ENCODE data around the gene ZBTB45. TPM values are rescaled to one million over a fixed set of nuclear protein-coding genes. Genes with fewer than 3 reads are reported as not detected.
A peak's percentile ranks its signal among the peaks of the same experiment; 100 is the strongest.

Gene ZBTB45
- 6.7 and 10.7 TPM in 2 replicates for total RNA-seq (2014; rRNA removed; shearing (Covaris generic))
- 14.7 and 16.4 TPM in 2 replicates for total RNA-seq (2022)
- Bru-seq, nascent RNA = percentile 57 among the genes with signal in this experiment
- percentile 60 among the genes with signal in this experiment for BruChase-seq, experiment 1, labeled RNA remaining after a 6-hour chase
- BruChase-seq, experiment 2, labeled RNA remaining after a 2-hour chase = percentile 67 among the genes with signal in this experiment
- long read RNA-seq, transcript ZBTB45-202 (3 exons, 2,541 nt) = major isoform, 9 of 14 reads
- long read RNA-seq, partial matches to known transcripts = 1 of 14 reads
- long read RNA-seq, other reads (novel, unspliced or antisense) = 2 of 14 reads

- POLR2A ChIA-PET = interaction anchor here (0.7 to 2.7 kb wide), 6 partner anchors 12 to 193 kb away, joined by 3 to 14 read pairs (median 3); partner anchors contain the start of genes TRIM28 and ZSCAN22
- no TSS peak for BruUV-seq (replicated peaks)
- peak within 1 kb of the TSS; percentile 87 for H3K4me3 ChIP-seq (ENCODE audit: low read depth, low read length, poor library complexity, severe bottlenecking)
Observed at GRCh38 chr19:58519355-58520256, at the start of gene ZBTB45. Gene ZBTB45, minus strand, starts transcription at chr19:58519810. Its CDS starts 2,137 bp downstream, at chr19:58517673.

GRCh38 chr19:58568453-58569130 lies 49.0 kb upstream of the ZBTB45 start:
- H3K4me1 ChIP-seq (ENCODE audit: insufficient read depth, low read length, poor library complexity, severe bottlenecking) = peaks cover 15% of the 10 kb centered on the region
- H3K79me2 ChIP-seq (ENCODE audit: insufficient read depth, low read depth, low read length) = no peaks in the 10 kb centered on the region
- H3K36me3 ChIP-seq (ENCODE audit: insufficient read depth, low read length) = peaks cover 33% of the 10 kb centered on the region; the same call in 1 of the 2 replicates
- TF ChIP-seq EZH2phosphoT487 (IDR thresholded peaks at IDR 0.05; ENCODE audit: borderline replicate concordance, low read depth, low read length) = no peak
- no peak for TF ChIP-seq CTCF (conservative IDR thresholded peaks at IDR 0.05; ENCODE audit: low read length)
- H2AFZ ChIP-seq (ENCODE audit: low read length) = no peak overlapping the region
- no peak overlapping the region for H3K27ac ChIP-seq (ENCODE audit: low read depth, low read length, poor library complexity, severe bottlenecking)
- no peak for DNase-seq (ENCODE audit: low spot score)
- H3K4me3 ChIP-seq (ENCODE audit: low read depth, low read length, poor library complexity, severe bottlenecking) = no peak overlapping the region
- no peaks in the 10 kb centered on the region for H4K20me1 ChIP-seq (ENCODE audit: insufficient read depth, low read length)
- POLR2A ChIA-PET = no interaction called here
- no peak overlapping the region for H3K4me2 ChIP-seq (ENCODE audit: low read length)
- CTCF ChIA-PET (ENCODE audit: unreplicated experiment) = no interaction called here
- no TSS peak for BruUV-seq (replicated peaks)
- intact Hi-C loops (cut with micrococcal nuclease; ENCODE audit: unreplicated experiment) = no loop called here
- no peaks in the 10 kb centered on the region for H3K9me3 ChIP-seq (ENCODE audit: low read length)
- H3K9me2 ChIP-seq (ENCODE audit: insufficient read depth, low read length) = no peaks in the 10 kb centered on the region

More at GRCh38 chr19:58519355-58520256, at the start of gene ZBTB45:
- Histone ChIP-seq H3K4me2 (ENCODE audit: low read length) (peak within 1 kb of the TSS; percentile 95), H3K79me2 (ENCODE audit: insufficient read depth, low read depth, low read length) (peaks cover 11% of the 10 kb centered on the region; the same call in 1 of the 2 replicates), H3K36me3 (ENCODE audit: insufficient read depth, low read length) (peaks cover 15% of the 10 kb centered on the region), H3K9me3 (ENCODE audit: low read length) (no peaks in the 10 kb centered on the region), H3K9me2 (ENCODE audit: insufficient read depth, low read length) (no peaks in the 10 kb centered on the region), H4K20me1 (ENCODE audit: insufficient read depth, low read length) (no peaks in the 10 kb centered on the region), H2AFZ (ENCODE audit: low read length) (peak within 1 kb of the TSS; percentile 86), H3K27ac (ENCODE audit: low read depth, low read length, poor library complexity, severe bottlenecking) (peak within 1 kb of the TSS; percentile 80), H3K4me1 (ENCODE audit: insufficient read depth, low read length, poor library complexity, severe bottlenecking) (peaks cover 14% of the 10 kb centered on the region)
- intact Hi-C loops (cut with micrococcal nuclease; ENCODE audit: unreplicated experiment) = loop anchor here (1.0 to 5.0 kb wide), 6 partner anchors 25 to 337 kb away; partner anchors contain the start of genes TRIM28, ZNF274, ZNF324B and ZNF497
- peak; percentile 98 for DNase-seq (ENCODE audit: low spot score)
- CTCF ChIA-PET (ENCODE audit: unreplicated experiment) = interaction anchor here (0.7 to 1.5 kb wide), 3 partner anchors 24 to 37 kb away, joined by 3 to 7 read pairs (median 3); partner anchors contain the start of gene TRIM28
- TF ChIP-seq CTCF (conservative IDR thresholded peaks at IDR 0.05; ENCODE audit: low read length) = peak; percentile 77
- no peak for TF ChIP-seq EZH2phosphoT487 (IDR thresholded peaks at IDR 0.05; ENCODE audit: borderline replicate concordance, low read depth, low read length)
